Smooth muscle cell of the brain vasculature (primary cell): ENCODE data around the gene SELENOI.
A peak's percentile ranks its signal among the peaks of the same experiment; 100 is the strongest.
"Not testable (repeated sequence)": the region's sequence is repeated elsewhere in the genome, so short reads cannot be mapped to it uniquely, and the experiment has no call there.

Experiments used
- DNase-seq: peaks from one replicate; pipeline ENCODE4 v3.0.0-alpha.2; 2012; ENCODE audit warnings: low read depth, low spot score

Gene SELENOI

DNA sequence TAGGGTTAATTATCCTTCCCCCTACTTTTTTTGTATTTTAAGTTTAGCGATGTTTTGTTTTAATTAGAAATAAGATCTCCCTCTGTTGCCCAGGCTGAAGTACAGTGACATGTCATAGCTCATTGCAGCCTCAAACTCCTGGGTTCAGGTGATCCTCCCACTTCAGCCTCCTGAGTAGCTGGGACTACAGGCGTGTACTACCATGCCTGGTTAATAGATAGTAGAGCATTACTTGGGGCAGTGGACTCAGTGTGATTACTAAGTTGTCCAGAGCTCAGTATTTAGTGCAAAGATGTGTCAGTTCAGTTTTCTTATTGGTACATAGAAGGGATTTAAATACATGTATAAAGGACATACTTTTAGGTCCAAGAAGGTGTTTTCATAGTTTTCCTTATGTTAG is 10.2 kb downstream of the SELENOI start:
- DNase-seq, result no peak

DNA sequence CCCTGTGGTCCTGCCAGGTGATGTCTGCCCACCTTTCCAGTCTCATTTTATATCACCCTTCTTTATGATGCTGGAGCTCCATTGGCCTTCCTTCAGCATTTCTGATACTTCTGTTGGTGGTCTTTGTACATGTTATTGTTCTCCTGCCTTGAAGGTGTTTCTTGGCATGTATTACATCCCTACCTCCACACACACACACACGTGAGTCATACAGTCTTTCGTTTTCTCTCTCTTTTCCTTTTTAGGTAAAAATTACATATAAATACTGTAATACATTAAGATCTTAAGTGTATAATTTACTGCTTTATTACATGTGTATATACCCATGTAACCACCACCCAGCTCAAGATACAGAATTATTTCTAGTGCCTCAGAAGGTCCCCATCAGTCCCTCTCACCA is 10.8 kb downstream of the SELENOI start:
- no peak for DNase-seq

DNA sequence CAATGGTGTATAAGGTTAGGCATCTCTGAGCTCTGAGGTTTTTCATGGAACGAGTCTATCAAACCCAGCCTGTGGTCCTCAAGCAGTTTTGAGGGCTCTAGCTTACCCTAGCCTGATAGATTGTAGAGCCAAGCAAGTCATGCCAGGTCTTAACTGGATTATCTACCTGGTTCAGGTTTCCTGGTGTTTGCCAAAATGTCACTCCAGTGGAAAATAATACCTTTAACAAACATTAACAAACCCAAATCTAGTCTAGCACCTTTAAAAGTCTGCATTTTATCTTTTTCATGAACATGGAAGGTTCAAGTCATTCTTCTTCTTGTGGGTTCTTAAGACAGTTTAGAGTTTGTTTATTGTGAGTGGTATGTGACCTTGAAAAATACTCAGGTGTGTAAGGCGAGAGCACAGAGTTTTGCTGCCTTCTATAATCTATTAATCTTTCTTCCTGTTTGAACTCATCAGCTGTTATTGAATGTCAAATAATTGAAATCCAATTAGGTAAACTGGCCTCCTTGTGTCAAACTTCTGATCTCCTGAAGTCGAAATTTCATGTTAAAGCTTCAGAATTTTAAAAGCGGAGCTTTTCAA is 14.0 kb downstream of the SELENOI start:
- DNase-seq, result no peak

DNA sequence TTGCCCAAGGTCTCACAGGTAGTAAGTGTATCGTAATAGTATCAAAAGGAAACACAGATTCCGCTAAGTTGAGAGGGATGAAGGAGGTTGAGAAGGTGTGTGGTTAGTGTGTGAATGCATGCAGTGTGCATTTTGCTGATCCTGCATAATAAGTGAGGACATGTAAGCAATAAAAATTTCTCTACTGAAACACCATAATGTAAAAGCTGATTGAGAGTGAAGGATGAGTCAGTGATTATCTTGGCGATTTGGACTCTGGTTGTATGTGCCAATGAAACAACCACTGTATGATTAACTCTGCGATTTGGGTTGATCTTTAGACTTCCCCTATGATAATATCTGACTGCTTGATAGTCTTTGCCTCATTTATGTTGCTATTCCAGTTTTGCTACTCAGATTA is 17.4 kb downstream of the SELENOI start:
- DNase-seq, result no peak

DNA sequence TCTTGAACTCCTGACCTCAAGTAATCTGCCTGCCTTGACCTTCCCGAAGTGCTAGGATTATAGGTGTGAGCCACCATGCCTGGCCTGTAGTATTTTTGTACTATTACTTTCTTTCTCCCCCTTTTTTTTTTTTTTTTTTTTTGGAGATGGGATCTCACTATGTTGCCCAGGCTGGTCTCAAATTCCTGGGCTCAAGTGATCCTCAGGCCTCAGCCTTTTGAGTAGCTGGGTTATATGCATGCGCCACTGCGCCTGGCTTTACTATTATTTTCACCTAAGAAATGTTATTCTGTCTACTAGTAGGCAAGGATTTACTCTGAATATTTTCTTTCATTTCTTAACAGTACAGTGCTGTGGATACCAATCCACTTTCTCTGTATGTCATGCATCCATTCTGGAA is 18.0 kb downstream of the SELENOI start:
- no peak for DNase-seq

DNA sequence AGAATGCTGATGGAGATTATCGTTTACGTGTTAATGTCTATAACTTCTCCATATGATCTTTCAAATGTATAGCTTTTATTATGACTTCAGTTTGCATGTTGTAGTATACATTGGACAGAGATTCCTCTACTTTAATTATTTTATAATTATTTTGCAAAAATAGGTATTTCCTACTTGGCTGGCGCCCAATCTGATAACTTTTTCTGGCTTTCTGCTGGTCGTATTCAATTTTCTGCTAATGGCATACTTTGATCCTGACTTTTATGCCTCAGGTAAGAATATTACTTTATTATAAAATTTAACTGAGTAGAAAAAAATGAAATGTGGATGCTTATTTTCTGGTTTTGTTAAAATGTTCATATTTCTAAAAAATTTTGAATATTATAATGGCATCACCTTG is 18.7 kb downstream of the SELENOI start:
- DNase-seq, result no peak

DNA sequence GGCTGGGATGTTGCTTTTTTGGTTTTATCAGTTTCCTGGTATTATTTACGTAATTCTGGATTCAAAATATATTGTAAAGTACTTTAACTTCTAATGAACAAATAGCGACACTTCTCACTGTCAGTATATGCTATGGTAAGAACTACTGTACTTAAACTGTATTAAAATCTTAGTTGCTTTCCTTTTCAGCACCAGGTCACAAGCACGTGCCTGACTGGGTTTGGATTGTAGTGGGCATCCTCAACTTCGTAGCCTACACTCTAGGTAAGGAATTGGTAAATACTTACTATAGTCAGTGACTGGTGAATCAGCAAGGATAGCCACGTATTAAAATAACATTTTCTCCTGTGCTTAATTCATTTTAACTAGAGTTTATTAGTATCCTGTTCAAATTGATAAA is 21.0 kb downstream of the SELENOI start:
- DNase-seq, result no peak

DNA sequence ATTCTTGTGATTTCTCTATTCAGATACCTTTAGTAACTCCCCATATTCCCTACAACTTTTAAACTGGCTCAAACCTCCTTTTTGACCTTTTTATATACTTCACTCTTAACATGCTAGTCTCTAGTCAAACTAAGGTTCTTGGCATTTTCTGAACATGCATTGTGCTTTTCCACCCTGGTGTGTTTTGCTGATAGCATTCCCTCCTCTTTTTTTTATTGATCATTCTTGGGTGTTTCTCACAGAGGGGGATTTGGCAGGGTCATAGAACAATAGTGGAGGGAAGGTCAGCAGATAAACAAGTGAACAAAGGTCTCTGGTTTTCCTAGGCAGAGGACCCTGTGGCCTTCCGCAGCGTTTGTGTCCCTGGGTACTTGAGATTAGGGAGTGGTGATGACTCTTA is 23.7 kb downstream of the SELENOI start:
- DNase-seq, result not testable (repeated sequence)

DNA sequence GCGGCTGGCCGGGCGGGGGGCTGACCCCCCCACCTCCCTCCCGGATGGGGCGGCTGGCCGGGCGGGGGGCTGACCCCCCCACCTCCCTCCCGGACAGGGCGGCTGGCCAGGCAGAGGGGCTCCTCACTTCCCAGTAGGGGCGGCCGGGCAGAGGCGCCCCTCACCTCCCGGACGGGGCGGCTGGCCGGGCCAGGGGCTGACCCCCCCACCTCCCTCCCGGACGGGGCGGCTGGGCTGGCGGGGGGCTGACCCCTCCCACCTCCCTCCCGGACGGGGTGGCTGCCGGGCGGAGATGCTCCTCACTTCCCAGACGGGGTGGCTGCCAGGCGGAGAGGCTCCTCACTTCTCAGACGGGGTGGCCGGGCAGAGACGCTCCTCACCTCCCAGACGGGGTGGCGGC is 25.0 kb downstream of the SELENOI start:
- not testable (repeated sequence) for DNase-seq

DNA sequence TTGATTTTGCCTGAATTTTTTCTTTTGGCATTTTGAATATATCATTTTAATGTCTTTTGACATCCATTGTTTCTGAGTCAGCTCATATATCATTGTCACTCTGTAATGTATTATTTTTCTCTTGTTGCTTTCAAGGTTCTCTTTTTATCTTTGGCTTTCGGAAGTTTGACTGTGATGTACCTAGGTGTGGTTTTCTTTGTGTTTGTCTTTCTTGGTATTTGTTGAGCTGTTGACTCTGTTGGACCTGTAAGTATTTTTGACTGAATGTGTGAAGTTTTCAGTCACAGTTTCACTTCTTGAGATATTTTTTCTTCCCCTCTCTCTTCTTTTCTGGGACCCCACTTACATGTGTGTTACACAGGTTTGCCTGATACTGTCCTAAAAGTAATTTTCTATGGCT is 30.9 kb downstream of the SELENOI start:
- no peak for DNase-seq

DNA sequence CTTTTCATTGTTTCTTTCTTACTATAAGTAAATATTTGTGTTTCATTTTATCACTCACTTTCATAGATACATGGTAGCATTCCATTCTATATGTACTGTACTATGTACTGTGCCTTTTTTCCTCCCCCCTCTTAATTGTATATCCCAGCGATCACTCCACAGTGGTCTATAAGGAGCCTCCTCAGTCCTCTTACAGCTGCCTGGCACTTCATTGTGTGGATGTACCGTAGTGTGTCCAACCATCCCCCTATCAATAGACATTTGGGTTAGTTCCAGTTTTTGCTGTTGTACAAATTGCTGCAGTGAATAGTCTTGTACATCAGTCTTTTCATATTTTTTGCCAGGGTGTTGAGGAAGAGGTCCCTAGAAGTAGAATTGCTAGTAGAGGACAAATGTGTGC is 34.3 kb downstream of the SELENOI start:
- no peak for DNase-seq

DNA sequence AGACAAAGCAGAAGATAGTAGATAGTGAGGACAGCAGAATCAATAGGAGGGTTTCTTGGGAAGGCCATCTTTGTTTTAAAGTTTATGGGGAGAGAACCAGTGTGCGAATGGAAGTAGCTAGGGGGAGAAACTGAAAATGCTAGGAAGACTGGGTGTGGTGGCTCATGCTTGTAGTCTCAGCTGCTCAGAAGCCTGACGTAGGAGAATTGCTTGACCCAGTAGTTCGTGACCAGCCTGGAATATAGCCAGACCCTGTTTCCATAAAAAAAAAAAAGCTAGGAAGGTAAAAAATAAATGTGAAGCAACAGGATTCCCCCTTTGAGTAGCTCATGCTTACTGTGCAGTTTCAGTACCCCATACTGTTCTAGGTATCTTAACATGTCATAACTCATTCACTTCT is 36.6 kb downstream of the SELENOI start:
- no peak for DNase-seq

DNA sequence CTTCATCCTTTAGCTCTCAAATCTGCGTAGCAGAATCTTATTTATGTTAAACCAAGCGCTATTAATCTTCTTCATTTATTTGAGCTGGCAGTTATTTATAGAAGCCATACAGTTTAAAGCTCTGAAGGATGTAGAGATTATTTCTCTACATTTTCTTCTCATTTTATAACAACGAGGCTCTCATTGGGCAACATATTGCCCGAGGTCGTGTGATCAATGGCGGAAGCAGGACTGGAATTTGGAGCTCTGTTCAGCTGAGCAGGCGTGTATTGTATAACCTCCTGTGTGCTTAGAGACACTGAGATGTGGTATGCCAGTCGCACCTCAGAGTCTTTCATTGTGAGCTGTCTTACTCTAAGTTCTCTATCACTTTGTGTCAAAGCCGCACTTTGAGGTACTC is 38.2 kb downstream of the SELENOI start:
- no peak for DNase-seq

DNA sequence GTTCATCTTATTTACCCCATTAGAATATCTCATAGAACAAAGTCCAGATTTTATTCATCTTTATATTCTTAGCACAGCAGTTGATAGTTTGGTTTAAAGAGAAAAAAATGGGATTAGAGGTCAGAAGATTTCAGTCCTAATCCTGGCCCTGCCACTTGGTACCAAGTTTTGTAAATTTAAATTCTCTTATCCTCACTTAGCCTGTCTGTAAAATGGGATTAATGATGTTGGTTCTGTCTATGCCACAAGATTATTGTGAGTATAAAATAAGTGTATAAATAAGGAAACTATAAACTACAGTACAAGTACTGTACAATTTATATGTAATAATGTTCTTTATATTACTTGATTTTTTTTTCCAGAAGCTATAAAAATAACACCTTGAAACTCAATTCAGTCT is 38.7 kb downstream of the SELENOI start:
- no peak for DNase-seq

DNA sequence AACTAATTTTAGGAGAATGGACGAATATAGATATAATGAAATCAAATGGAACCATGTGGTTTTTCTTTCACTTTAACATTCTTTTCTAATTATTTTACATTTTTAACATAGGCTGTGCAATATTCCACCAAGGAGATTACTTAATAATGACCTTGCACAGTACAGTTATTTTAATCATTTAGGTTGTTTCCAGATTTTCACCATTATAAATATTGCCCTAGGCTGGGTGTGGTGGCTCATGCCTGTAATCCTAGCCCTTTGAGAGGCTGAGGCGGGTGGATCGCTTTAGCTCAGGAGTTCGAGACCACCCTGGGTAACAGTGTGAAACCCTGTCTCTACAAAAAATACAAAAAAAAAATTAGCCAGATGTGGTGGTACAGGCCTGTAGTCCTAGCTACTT is 41.2 kb downstream of the SELENOI start:
- DNase-seq, result no peak

DNA sequence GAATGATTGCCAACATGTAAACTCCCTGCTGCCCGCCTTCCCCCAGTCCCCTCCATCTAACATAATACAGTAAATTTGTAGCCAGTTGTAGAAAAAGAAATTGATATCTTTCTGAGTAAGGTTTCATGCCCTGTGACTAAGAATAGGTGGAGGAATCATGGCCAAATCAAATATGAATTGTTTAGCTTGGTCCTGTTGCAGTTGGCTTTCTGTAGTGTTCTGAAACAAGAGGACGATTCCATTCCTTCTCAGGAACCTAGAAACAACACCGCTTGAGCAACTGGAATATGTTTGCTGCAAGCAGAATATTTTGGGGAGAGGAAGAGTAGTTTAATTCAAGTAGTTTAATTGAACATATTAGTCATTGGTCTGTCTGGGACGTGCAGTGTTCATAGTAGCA is 48.8 kb downstream of the SELENOI start:
- DNase-seq, result no peak

DNA sequence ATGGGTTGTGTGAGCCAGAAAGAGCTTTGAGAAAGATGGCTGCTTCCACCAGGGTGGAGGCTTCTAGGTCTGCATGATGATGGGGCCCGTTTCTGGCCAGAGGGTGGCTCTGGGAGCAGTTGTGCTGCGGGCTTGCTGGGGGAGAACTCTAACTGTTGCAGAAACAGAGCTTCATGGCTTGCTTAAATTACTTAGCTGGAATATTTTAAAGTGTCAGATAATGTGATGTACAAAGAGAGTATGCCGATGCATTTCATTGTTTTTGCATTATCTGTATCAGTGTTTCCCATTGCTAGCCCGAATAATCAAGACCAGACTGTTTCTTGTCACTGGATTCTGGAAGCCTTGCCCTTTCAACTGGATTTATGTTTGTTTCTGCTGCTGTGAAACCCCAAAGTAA is 49.5 kb downstream of the SELENOI start:
- DNase-seq, result no peak

DNA sequence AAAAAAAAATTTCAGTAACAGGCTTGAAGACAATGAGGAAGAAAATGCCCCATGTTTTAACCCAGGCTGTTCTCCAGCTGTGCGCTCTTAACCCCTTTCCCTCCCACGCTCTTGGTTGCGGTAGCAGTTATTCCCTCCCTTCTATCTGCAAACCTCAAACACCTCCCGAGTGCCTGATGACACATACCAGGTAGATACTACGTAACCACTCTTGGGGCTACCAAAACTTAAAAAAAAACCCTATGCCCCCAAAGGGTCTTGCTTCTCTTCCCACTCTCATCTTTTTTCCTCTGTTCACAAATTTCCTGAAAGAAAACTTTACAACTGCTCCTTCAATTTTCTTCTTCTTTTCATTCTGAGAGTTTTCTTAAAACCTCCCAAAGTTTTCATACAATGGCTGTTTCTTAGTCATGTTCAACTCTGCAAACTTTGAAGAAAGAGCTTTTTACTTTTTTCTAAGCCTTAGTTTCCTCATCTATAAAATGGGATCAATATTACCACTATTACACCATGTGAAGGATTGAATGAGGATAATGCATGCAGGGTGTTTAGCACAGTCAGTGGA is 50.9 kb downstream of the SELENOI start:
- no peak for DNase-seq

DNA sequence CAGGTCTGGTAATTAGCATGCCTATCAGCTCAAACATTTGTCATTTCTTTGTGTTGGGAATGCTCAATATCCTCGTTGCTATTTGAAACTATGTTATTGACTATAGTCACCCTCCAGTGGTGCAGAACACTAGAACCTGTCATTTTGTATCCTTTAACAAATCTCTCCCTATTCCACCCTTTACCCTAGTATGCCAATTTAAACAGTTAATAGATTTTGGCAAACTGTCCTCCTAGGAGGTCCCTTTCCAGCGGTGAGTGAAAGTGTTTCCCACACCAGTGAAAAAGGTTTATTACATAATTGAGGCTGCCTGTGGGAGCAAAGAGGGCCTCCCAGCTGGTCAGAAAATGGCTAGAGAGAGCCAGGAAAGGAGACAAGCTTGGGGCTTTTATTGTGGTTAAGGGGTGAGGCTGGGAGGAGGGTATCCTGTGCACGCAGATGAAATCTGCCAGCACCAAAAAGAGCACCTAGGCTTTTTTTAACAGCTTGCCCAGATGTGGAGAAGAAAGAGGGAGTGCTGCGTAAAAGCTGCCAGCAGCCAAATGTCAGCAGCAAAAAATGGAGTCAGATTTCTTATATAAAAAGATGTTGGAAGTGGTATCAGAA is 53.9 kb downstream of the SELENOI start:
- DNase-seq, result no peak

DNA sequence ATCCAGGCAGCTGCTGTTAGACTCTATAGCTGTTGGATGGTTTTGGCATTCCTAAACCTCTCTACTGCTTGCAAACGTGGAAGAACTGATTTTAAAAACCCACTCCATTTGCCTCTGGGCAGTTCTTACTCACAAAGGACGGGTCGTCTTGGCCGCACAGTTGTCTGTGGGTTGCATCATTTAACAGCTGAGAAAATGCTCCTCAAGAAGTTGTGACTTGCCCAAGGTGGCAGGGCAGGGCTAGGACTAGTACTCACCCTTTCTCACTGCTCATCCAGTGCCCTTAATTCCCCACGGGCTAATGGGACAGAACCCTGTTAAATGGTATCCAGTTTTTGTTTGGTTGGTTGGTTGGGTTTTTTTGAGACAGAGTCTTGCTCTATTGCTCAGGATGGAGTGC is 54.8 kb downstream of the SELENOI start:
- no peak for DNase-seq

DNA sequence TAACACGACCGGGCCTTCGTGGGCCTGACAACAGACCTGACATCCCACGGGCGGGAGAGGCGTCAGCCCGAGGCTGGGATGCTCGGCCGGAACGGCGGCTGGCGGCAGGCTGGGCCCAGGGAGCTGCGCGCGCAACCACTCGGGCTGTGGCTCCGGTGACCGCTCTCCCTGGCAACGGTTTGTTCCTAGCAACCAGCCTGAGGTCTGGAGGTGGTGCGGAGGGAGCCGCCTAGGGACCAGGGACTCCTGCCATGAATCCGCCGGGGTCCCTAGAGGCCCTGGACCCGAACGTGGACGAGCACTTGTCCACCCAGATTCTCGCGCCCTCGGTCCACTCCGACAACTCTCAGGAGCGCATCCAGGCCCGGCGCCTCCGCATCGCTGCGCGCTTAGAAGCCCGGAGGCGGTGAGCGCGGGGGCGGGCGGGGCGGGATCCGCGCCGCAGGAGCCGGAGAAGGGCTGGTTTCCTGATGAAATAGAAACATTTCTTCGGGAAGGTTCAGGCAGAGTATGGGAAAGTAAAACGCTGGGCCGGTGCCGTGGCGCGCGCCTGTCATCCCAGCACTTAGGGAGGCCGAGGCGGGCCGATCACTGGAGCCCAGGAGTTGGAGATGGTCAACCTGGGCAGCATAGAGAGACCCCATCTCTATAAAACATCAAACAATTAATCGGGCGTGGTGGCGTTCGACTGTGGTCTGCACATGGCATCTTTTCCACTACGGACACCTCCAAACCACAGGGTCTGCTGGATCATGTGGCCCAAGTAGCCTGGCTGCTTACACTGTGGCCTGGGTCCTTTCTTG is 56.0 kb downstream of the SELENOI start, which contains the start of gene DRC1:
Gene DRC1, plus strand, starts transcription at position 182 of the 803 bp plus-strand sequence. Its CDS starts 70 bp downstream, at position 252.
- peak; percentile 15 for DNase-seq

DNA sequence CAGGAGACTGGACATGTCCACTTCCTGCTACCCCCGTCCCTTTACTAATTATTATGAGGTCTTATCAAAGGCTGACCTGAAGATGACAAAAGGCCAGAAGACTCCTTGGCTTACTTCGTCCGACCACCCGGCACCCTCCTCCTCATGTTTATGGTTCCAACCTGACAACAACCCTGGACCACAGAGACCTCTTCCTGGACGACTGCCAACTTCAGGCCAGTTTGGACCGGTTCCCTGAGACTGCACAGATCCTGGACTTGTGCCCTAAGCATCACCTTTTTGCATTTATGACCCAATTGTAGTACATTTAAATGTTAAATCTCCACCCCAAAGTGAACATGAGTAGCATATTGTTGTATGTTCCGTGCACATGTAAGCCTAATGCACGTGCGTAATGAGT is 61.6 kb downstream of the SELENOI start:
- no peak for DNase-seq

DNA sequence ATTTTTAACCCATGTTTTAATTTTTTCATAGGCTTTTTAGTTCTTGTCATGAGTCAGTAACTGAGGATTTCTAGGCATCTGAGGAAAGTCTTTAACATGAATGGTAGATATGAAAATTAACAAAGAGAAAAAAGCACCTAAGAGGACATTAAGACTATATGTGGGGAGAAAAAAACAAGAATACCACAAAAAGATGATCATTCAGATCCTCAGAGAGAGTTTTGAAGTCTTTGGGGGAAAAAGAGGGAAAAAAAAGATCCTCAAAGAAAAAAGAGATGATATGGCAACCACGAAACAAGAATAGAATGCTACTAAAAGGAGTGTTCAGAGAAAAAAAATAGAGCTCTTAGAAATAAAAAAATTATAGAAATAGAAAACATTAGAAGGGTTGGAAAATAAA is 63.8 kb downstream of the SELENOI start:
- no peak for DNase-seq
